ENCODE results near the gene ROR1. TPM values are rescaled to one million over a fixed set of nuclear protein-coding genes. Genes with fewer than 3 reads are reported as not detected.
"Not testable (repeated sequence)": the region's sequence is repeated elsewhere in the genome, so short reads cannot be mapped to it uniquely, and the experiment has no call there.

ROR1 gene
- total RNA-seq, 4 donors from 2014 or later, result 2.6 to 37.6 (median 11.5) TPM

GRCh38 chr1:63784083-63784482, 10.3 kb downstream of the ROR1 start:
- no peaks in the 10 kb centered on the region for H3K9me3 ChIP-seq
- no peak for DNase-seq
- intact Hi-C loops (cut with DNase I; ENCODE audit: low total_unique reads), result no loop called here
- no peaks in the 10 kb centered on the region for H3K27me3 ChIP-seq
- no peak overlapping the region for H3K4me3 ChIP-seq
- H3K27ac ChIP-seq, result no peak overlapping the region
- peaks cover 0 to 4% of the 10 kb centered on the region in 2 donors for H3K4me1 ChIP-seq
- no peak for TF ChIP-seq POLR2A (IDR thresholded peaks at IDR 0.05)
- TF ChIP-seq, protein P1, sequence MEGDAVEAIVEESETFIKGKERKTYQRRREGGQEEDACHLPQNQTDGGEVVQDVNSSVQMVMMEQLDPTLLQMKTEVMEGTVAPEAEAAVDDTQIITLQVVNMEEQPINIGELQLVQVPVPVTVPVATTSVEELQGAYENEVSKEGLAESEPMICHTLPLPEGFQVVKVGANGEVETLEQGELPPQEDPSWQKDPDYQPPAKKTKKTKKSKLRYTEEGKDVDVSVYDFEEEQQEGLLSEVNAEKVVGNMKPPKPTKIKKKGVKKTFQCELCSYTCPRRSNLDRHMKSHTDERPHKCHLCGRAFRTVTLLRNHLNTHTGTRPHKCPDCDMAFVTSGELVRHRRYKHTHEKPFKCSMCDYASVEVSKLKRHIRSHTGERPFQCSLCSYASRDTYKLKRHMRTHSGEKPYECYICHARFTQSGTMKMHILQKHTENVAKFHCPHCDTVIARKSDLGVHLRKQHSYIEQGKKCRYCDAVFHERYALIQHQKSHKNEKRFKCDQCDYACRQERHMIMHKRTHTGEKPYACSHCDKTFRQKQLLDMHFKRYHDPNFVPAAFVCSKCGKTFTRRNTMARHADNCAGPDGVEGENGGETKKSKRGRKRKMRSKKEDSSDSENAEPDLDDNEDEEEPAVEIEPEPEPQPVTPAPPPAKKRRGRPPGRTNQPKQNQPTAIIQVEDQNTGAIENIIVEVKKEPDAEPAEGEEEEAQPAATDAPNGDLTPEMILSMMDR (IDR thresholded peaks at IDR 0.05), result no peak
- H3K36me3 ChIP-seq, result no peaks in the 10 kb centered on the region

DNA sequence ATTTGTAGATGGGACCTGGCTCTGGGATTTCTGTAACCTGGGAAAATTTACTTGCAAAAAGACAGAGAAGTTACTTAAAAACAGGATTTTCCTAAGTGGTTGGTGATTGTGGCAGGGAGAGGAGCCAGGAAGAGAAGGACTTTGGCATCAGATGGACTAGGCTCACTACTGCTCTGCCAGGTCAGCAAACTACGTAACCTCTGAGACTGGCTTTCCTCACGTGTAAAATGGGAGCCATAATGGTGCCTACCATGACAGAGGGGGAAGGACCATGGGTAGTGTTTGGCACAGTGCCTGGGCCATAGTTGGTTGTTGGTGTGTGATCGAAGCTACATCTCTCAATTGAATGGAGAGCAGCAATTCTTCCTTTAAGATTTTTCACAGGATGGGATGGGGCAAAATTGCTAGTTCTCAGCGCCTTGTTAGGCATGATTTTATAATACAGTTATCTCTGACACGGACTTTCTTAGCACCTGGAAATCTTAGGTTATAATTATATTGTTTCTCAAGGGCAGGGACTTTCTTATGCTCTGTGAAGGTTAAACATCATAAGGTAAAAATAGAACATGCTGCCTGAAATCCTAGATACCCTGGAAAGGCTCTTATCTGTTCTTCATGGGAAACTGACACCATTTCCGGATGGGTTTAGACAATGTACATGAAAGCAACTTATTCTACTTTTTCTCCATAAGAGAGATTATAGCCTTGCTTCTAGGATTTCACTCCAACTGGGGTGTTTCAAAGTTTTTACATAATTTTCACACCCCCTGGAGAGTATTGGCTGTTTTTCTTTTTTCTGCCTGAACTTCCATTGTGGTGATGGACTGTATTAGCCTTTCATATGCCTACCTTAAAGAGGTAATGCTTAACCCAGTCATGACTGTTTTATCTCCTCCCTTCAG, 10.9 kb downstream of the ROR1 start:
- Histone ChIP-seq H3K4me3 (no peak overlapping the region), H3K27me3 (no peaks in the 10 kb centered on the region), H3K9me3 (no peaks in the 10 kb centered on the region), H3K27ac (no peak overlapping the region), H3K4me1 (peaks cover 0 to 4% of the 10 kb centered on the region in 2 donors), H3K36me3 (no peaks in the 10 kb centered on the region)
- intact Hi-C loops (cut with DNase I; ENCODE audit: low total_unique reads), result no loop called here
- no peak for DNase-seq
- no peak for TF ChIP-seq POLR2A (IDR thresholded peaks at IDR 0.05)
- TF ChIP-seq, protein P1 (IDR thresholded peaks at IDR 0.05), result no peak

- DNase-seq; H3K27ac ChIP-seq; H3K4me3 ChIP-seq; H3K27me3 ChIP-seq; intact Hi-C loops (cut with DNase I; ENCODE audit: low total_unique reads); H3K9me3 ChIP-seq; H3K4me1 ChIP-seq; H3K36me3 ChIP-seq: not testable (repeated sequence)
Observed at GRCh38 chr1:63787270-63787669, 13.5 kb downstream of the ROR1 start.

DNA sequence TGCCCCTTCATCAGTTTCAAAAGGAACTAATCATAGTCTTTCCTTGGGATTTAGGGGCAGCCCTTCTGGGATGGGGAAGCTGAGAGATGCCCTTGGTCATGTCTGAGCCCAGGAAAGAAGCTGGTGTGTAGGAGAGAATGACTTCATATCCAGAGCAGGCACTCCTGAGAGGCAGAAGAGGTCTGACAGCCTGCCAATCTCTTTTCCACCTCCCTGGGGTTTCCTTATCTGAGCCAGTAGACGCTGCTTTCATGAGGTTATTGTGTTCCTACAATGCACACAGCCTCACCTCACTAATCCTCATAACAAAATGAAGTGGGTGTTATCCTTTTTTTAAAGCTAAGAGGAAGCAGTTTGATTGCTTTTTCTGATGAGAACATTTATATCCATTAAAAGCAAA, 14.1 kb downstream of the ROR1 start:
- no peaks in the 10 kb centered on the region for H3K4me1 ChIP-seq
- no peak overlapping the region for H3K27ac ChIP-seq
- H3K36me3 ChIP-seq, result no peaks in the 10 kb centered on the region
- H3K27me3 ChIP-seq, result no peaks in the 10 kb centered on the region
- H3K4me3 ChIP-seq, result no peak overlapping the region
- no peak for TF ChIP-seq POLR2A (IDR thresholded peaks at IDR 0.05)
- TF ChIP-seq, protein P1 (IDR thresholded peaks at IDR 0.05), result no peak
- no peaks in the 10 kb centered on the region for H3K9me3 ChIP-seq
- intact Hi-C loops (cut with DNase I; ENCODE audit: low total_unique reads), result no loop called here
- no peak for DNase-seq

- no peaks in the 10 kb centered on the region for H3K36me3 ChIP-seq
- no peak for DNase-seq
- TF ChIP-seq, protein P1 (IDR thresholded peaks at IDR 0.05), result no peak
- TF ChIP-seq POLR2A (IDR thresholded peaks at IDR 0.05), result no peak
- H3K27ac ChIP-seq, result no peak overlapping the region
- H3K27me3 ChIP-seq, result no peaks in the 10 kb centered on the region
- H3K4me3 ChIP-seq, result no peak overlapping the region
- no peaks in the 10 kb centered on the region for H3K4me1 ChIP-seq
- no peaks in the 10 kb centered on the region for H3K9me3 ChIP-seq
- intact Hi-C loops (cut with DNase I; ENCODE audit: low total_unique reads), result no loop called here
Observed at GRCh38 chr1:63789856-63790605, 16.2 kb downstream of the ROR1 start.

Data from uterus (tissue), 4 donors.